HepG2 (cell line): ENCODE data around the gene PPP1R13L. TPM values are rescaled to one million over a fixed set of nuclear protein-coding genes. Genes with fewer than 3 reads are reported as not detected.

Experiments
- CAMTA2 ChIP-seq: sonication (generic); formaldehyde crosslinking; IDR thresholded peaks from 2 replicates; pipeline ENCODE4 v1.4.0; 2020; ENCODE audit warnings: mild to moderate bottlenecking, missing genetic modification reagents, borderline replicate concordance
- E2F1 ChIP-seq: sonication (generic); formaldehyde crosslinking; IDR thresholded peaks from 2 replicates; pipeline ENCODE4 v1.5.0; 2020; ENCODE audit warnings: missing genetic modification reagents
- GPN1 ChIP-seq: sonication (generic); formaldehyde crosslinking; IDR thresholded peaks from 2 replicates; pipeline ENCODE4 v1.5.1; 2020; ENCODE audit warnings: missing genetic modification reagents, borderline replicate concordance
- NFATC3 ChIP-seq: sonication (generic); formaldehyde crosslinking; IDR thresholded peaks from 2 replicates; pipeline ENCODE4 v1.5.1; 2020; ENCODE audit warnings: mild to moderate bottlenecking, missing genetic modification reagents
- SNAPC5 ChIP-seq: sonication (generic); formaldehyde crosslinking; IDR thresholded peaks from 2 replicates; pipeline ENCODE4 v1.8.1; 2023; ENCODE audit warnings: mild to moderate bottlenecking, missing genetic modification reagents, borderline replicate concordance
- SRSF4 ChIP-seq: fragments of 200-400 bp; formaldehyde crosslinking; IDR thresholded peaks from one replicate; pipeline ENCODE4 v1.6.1; 2018; ENCODE audit warnings: mild to moderate bottlenecking, low read depth, low read length, moderate library complexity; ENCODE audit not compliant: poor library complexity, severe bottlenecking
- TGIF2 ChIP-seq: IDR thresholded peaks from 2 replicates; pipeline ENCODE4 v1.6.1; 2016; ENCODE audit warnings: control low read depth, missing compliant biosample characterization
- ZBTB38 ChIP-seq: sonication (generic); formaldehyde crosslinking; IDR thresholded peaks from 2 replicates; pipeline ENCODE4 v1.5.1; 2020; ENCODE audit warnings: mild to moderate bottlenecking, missing genetic modification reagents
- ZBTB42 ChIP-seq: sonication (generic); formaldehyde crosslinking; IDR thresholded peaks from 2 replicates; pipeline ENCODE4 v1.5.0; 2020; ENCODE audit warnings: mild to moderate bottlenecking, missing genetic modification reagents
- ZKSCAN1 ChIP-seq: fragments of 150-350 bp; IDR thresholded peaks from 2 replicates; pipeline ENCODE4 v1.6.1; 2014; ENCODE audit warnings: low read length
- ZNF451 ChIP-seq: sonication (generic); formaldehyde crosslinking; IDR thresholded peaks from 2 replicates; pipeline ENCODE4 v1.5.0; 2020; ENCODE audit warnings: mild to moderate bottlenecking, missing genetic modification reagents
- ZNF496 ChIP-seq: sonication (generic); formaldehyde crosslinking; IDR thresholded peaks from 2 replicates; pipeline ENCODE4 v1.8.1; 2023; ENCODE audit warnings: mild to moderate bottlenecking, moderate library complexity, missing genetic modification reagents; ENCODE audit not compliant: insufficient replicate concordance
- ZNF503 ChIP-seq: sonication (generic); formaldehyde crosslinking; IDR thresholded peaks from 2 replicates; pipeline ENCODE4 v1.4.0; 2020; ENCODE audit warnings: missing genetic modification reagents
- ZNF768 ChIP-seq: sonication (generic); formaldehyde crosslinking; IDR thresholded peaks from 2 replicates; pipeline ENCODE4 v1.4.0; 2020; ENCODE audit warnings: missing genetic modification reagents
- ZNF816 ChIP-seq: sonication (generic); formaldehyde crosslinking; IDR thresholded peaks from 2 replicates; pipeline ENCODE4 v1.8.0; 2022; ENCODE audit warnings: missing genetic modification reagents, mild to moderate bottlenecking, borderline replicate concordance
- ZSCAN20 ChIP-seq: sonication (generic); formaldehyde crosslinking; IDR thresholded peaks from 2 replicates; pipeline ENCODE4 v1.4.0; 2020; ENCODE audit warnings: missing genetic modification reagents, mild to moderate bottlenecking, borderline replicate concordance
- ZXDC ChIP-seq: sonication (generic); formaldehyde crosslinking; IDR thresholded peaks from 2 replicates; pipeline ENCODE4 v1.5.0; 2020; ENCODE audit warnings: mild to moderate bottlenecking, missing genetic modification reagents
- polyA plus RNA-seq, 8 experiments: library from polyadenylated mRNA; depleted of rRNA in 3 of 8; stranded (reverse) in 7 of 8; unstranded in 1 of 8; fragments of >200 nt; fragmentation: Illumina TruSeq in 4 of 8; extraction: Trizol in 4 of 8; gene quantifications; 2 replicates each; pipeline versions ENCODE4 v1.2.1 to v1.2.3, GENCODE V29; 2011 to 2016; ENCODE audit warnings: low read depth in 4 of 8, missing spikeins in 1 of 8, mixed read lengths in 1 of 8; ENCODE audit not compliant: insufficient read depth in 1 of 8
- total RNA-seq, 5 experiments: library from RNA; depleted of rRNA; stranded (reverse); fragments of >200 nt; fragmentation: Illumina TruSeq; extraction: Trizol; gene quantifications; 2 replicates each; pipeline ENCODE4 v1.2.3, GENCODE V29; 2016; ENCODE audit warnings: low read depth in 1 of 5
- TF ChIP-seq, protein P1 (sequence below): IDR thresholded peaks from 2 replicates; pipeline ENCODE4 v1.6.1; 2012; ENCODE audit warnings: low read length, improper control_type of control experiment
- TF ChIP-seq, protein P2 (sequence below): sonication (generic); formaldehyde crosslinking; IDR thresholded peaks from 2 replicates; pipeline ENCODE4 v1.4.0; 2020; ENCODE audit warnings: missing genetic modification reagents, borderline replicate concordance

PPP1R13L gene
- total and polyA plus RNA-seq, 2 of the 13 experiments (the other 11 are each of a cell fraction or from before 2014, with no cell fraction given) = 1.3 to 6.6 TPM

- TF ChIP-seq ZNF503 (CRISPR knock-in tag) (no peak), GPN1 (CRISPR knock-in tag) (no peak), ZSCAN20 (CRISPR knock-in tag) (no peak), ZXDC (no peak), NFATC3 (CRISPR knock-in tag) (no peak), ZNF451 (CRISPR knock-in tag) (no peak), ZBTB38 (CRISPR knock-in tag) (no peak), ZKSCAN1 (no peak), ZBTB42 (no peak), CAMTA2 (no peak), E2F1 (peak; percentile 72), ZNF496 (CRISPR knock-in tag) (no peak), ZNF768 (CRISPR knock-in tag) (peak; percentile 48; the same call in 1 of the 2 replicates), SRSF4 (no peak), ZNF816 (CRISPR knock-in tag) (no peak), TGIF2 (CRISPR knock-in tag) (no peak), SNAPC5 (no peak; the same call in 1 of the 2 replicates)
- TF ChIP-seq, protein P1, sequence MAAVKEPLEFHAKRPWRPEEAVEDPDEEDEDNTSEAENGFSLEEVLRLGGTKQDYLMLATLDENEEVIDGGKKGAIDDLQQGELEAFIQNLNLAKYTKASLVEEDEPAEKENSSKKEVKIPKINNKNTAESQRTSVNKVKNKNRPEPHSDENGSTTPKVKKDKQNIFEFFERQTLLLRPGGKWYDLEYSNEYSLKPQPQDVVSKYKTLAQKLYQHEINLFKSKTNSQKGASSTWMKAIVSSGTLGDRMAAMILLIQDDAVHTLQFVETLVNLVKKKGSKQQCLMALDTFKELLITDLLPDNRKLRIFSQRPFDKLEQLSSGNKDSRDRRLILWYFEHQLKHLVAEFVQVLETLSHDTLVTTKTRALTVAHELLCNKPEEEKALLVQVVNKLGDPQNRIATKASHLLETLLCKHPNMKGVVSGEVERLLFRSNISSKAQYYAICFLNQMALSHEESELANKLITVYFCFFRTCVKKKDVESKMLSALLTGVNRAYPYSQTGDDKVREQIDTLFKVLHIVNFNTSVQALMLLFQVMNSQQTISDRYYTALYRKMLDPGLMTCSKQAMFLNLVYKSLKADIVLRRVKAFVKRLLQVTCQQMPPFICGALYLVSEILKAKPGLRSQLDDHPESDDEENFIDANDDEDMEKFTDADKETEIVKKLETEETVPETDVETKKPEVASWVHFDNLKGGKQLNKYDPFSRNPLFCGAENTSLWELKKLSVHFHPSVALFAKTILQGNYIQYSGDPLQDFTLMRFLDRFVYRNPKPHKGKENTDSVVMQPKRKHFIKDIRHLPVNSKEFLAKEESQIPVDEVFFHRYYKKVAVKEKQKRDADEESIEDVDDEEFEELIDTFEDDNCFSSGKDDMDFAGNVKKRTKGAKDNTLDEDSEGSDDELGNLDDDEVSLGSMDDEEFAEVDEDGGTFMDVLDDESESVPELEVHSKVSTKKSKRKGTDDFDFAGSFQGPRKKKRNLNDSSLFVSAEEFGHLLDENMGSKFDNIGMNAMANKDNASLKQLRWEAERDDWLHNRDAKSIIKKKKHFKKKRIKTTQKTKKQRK = no peak
- TF ChIP-seq, protein P2, sequence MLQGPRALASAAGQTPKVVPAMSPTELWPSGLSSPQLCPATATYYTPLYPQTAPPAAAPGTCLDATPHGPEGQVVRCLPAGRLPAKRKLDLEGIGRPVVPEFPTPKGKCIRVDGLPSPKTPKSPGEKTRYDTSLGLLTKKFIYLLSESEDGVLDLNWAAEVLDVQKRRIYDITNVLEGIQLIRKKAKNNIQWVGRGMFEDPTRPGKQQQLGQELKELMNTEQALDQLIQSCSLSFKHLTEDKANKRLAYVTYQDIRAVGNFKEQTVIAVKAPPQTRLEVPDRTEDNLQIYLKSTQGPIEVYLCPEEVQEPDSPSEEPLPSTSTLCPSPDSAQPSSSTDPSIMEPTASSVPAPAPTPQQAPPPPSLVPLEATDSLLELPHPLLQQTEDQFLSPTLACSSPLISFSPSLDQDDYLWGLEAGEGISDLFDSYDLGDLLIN (CRISPR knock-in tag) = no peak
These were observed 39.6 kb upstream of the PPP1R13L start (continued) for GRCh38 chr19:45444318-45445041.
